K562 (cell line): ENCODE results near the gene MYBPHL.

ENCODE experiments used
- CHD7 ChIP-seq: fragments of 200-600 bp; sonication (generic); IDR thresholded peaks from one replicate; pipeline ENCODE4 v1.6.1; 2012; ENCODE audit warnings: mild to moderate bottlenecking, low read depth, low read length, inconsistent platforms
- EZH2 ChIP-seq: IDR thresholded peaks from 2 replicates; pipeline ENCODE4 v1.6.1; 2012; ENCODE audit warnings: low read depth, mild to moderate bottlenecking, inconsistent platforms, low read length, borderline replicate concordance
- IRF2 ChIP-seq: sonication (generic); formaldehyde crosslinking; IDR thresholded peaks from 2 replicates; pipeline ENCODE4 v1.8.1; 2022; ENCODE audit warnings: mild to moderate bottlenecking, missing genetic modification reagents
- LEF1 ChIP-seq: fragments of 450-650 bp; IDR thresholded peaks from 2 replicates; pipeline ENCODE4 v1.6.1; 2016; ENCODE audit warnings: mild to moderate bottlenecking
- NFATC3 ChIP-seq: fragments of 450-650 bp; IDR thresholded peaks from 2 replicates; pipeline ENCODE4 v1.6.1; 2017; ENCODE audit warnings: mild to moderate bottlenecking
- POLR2A ChIP-seq: fragments of 450-650 bp; conservative IDR thresholded peaks from 2 replicates; pipeline ENCODE4 v1.6.1; 2016
- POLR2H ChIP-seq: IDR thresholded peaks from 2 replicates; pipeline ENCODE4 v1.6.1; 2016; ENCODE audit warnings: missing genetic modification characterization, low read depth, mild to moderate bottlenecking, control low read depth, missing compliant biosample characterization, moderate library complexity
- RNF2 ChIP-seq: sonication (generic); IDR thresholded peaks from 2 replicates; pipeline ENCODE4 v1.6.1; 2016
- SIN3A ChIP-seq, 2 experiments: fragments of 150-350 bp in 1 of 2; IDR thresholded peaks; 2 replicates each; pipeline ENCODE4 v1.6.1; 2011 to 2016; ENCODE audit warnings: borderline replicate concordance in 2 of 2, low read depth in 2 of 2, low read length in 2 of 2, mild to moderate bottlenecking in 2 of 2, moderate library complexity in 2 of 2; ENCODE audit not compliant: control insufficient read depth in 1 of 2
- SMAD3 ChIP-seq: fragments of 450-650 bp; formaldehyde crosslinking; conservative IDR thresholded peaks from 2 replicates; pipeline ENCODE4 v1.4.0; 2020; ENCODE audit warnings: mild to moderate bottlenecking
- XRCC5 ChIP-seq: fragments of 200-400 bp; formaldehyde crosslinking; IDR thresholded peaks from 2 replicates; pipeline ENCODE4 v1.6.1; 2017; ENCODE audit warnings: low read depth, mild to moderate bottlenecking, low read length
- ZFP1 ChIP-seq: fragments of 450-650 bp; formaldehyde crosslinking; IDR thresholded peaks from 2 replicates; pipeline ENCODE4 v1.4.0; 2020; ENCODE audit warnings: mild to moderate bottlenecking, mixed read lengths
- ZNF407 ChIP-seq: fragments of 450-650 bp; IDR thresholded peaks from 2 replicates; pipeline ENCODE4 v1.6.1; 2016; ENCODE audit warnings: low read depth

DNA sequence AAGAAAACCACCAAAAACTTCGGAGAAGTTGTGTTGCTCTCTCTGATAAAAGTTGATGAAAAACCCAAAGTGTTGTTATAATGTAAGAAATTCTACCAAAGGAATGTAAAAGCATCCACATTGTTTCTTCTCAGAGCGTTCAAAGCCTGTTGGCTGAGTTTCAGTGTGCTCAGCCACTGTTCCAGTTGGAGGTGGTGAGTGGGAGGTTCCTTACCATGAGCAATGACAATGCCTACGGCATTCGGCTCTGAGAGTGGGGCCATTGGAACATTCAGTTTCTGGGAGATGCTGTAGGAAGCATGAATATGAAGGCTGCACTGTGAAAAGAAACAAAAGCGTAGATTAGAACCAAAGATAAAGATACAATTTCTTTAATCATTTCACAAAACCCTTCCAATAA, 20.5 kb upstream of the MYBPHL start:
- TF ChIP-seq CHD7, result no peak
- TF ChIP-seq EZH2, result no peak
- TF ChIP-seq POLR2A, result no peak
- no peak for TF ChIP-seq RNF2
- TF ChIP-seq ZNF407, result no peak
- TF ChIP-seq XRCC5, result no peak
- TF ChIP-seq NFATC3, result no peak
- no peak for TF ChIP-seq POLR2H
- no peak for TF ChIP-seq LEF1
- TF ChIP-seq SMAD3 (CRISPR knock-in tag), result no peak
- no peak for TF ChIP-seq IRF2 (CRISPR knock-in tag)
- TF ChIP-seq ZFP1 (CRISPR knock-in tag), result no peak
- no peak for TF ChIP-seq SIN3A (IDR thresholded peaks at IDR 0.05; ENCODE audit: borderline replicate concordance in 2 of 2, control insufficient read depth in 1 of 2, low read depth in 2 of 2, low read length in 2 of 2)
